GM19395 (cell line): ENCODE results near the gene KRT12.

Experiments
- ATAC-seq: cut with Tn5 transposase; IDR thresholded peaks from one replicate; pipeline ENCODE4 v1.9.1; 2021; ENCODE audit warnings: mild to moderate bottlenecking, moderate library complexity; ENCODE audit not compliant: unreplicated experiment

The KRT12 gene

DNA sequence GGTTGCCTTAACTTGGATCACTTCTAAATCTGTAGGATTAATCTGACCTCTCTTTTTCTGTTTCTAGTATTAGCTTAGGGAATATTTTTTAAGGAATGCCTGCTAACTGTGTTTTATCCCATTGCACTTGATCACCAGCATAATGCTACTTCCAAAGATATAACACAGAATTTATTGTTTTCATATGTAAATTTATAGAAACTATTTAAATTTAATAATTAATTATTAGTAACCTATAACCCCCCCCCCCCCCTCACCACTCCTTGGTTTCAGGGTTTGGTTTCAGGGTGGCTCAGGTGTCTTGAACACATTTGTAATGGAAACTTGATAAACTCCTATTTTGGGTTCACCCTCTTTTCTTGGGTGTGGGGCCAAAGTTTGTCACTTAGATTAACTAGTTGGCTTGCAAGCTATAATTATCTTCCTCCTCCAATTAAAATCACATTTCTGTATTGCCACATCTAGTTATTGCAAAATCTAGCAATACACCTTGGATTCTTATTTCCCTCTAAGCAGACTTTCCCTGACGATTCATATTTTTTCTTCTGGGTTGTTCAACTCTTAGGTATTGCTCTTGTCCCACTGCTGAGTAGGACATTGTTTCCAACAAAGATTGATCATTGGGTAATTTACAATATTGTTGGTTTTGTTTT is 18.3 kb downstream of the KRT12 start:
- ATAC-seq: no peak

DNA sequence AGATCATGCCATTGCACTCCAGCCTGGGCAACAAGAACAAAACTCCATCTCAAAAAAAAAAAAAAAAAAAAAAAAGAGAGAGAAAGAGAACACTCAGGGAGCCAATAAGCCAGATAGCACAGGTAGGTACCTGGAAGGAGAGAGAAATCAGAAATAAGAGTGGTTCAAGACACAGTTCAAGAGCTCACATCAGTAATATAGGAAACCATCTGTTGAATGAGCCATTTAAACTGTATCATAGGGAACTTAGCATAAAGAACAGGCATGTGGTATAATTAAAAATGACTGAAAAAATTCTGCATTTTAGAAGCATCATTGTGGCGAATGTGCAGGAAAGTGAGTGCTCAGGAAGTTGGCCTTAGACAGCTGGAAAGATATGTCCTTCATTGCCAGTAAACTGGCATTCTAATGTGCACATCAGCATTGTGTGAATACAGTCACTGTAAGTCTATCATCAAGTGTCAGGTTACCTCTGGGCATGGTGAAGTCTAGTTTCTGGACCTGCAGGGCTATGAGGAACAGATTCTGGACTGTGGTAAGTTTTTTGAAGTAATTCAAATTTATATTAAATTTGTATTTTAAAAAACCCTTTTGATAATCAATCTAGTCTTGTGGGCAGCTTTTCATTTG is 20.4 kb downstream of the KRT12 start:
- ATAC-seq: no peak

DNA sequence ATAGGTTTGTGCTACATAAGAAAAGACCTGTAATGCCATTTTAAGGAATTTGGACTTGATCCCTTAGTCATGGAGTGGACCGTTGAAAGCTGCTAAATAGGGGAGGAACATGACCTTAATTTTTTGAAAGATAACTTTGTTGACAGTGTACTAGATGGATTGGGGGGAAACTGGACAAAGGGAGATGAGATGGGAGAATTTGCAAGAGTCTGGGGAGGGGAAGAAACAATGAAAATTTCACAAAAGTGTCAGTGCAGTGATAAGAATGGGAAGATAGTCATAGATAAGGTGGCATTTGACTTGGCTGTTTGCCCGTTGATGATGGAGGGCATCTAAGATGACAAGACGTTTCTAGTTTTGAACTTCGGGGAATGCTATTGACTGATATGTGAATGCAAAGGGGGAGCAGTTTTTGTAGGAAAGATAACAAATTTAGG is 22.3 kb downstream of the KRT12 start:
- no peak for ATAC-seq

DNA sequence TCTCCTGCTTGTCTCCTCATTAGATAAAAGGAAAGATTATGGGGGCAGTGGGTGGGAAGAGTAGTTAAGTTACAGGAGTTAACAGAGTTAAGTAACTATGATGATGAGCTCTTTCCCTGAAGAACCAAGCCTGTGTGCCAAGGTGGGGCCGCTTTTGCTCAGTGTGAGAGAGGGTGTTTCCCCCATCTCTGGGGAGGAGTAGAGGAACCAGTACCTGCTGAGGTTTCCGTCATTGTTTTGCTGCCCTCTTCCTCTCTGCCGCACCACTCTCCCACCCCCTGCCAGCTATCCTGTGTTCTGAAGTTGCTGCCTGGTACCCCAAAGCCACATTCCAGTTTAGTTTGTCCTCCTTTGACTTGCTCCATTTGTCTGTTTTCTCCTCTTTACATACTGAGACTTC is 23.8 kb downstream of the KRT12 start:
- ATAC-seq: no peak

DNA sequence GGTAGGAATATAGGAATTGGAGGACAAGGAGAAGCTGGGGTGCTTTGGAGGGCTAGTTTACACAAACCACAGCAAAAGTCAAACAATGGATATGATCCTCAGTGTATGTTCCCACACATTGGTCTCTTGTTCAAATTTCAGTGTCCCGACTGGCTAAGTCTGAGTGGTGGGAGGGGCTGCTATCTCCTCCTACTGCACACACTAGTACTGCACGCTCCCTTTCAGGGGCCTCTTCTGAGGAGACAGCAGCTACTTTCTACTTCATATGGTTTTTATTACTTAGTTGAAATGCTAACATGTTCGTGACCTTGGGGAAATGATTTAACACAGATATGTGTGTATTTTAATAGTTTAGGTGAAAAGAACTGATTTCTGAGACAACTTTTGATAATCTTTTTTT is 25.8 kb downstream of the KRT12 start:
- no peak for ATAC-seq

DNA sequence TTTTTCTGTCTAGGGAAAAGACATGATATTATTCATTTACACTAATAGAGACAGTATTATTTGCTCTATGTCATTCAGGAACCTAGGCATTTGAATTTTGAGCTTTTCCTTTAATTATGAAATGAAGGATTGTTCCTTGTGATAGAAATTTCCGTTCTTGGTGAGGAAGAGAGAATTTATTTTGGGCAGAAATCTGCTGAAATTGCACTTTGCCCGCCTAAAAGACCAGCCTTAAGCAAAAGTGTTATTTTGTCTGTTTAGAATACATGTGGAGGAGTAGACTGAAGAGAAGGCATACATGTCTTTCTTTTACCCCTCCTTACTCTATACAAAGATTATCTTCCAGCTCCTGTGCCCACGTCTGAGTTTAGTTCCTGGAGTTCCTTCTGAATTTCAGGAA is 27.8 kb downstream of the KRT12 start:
- ATAC-seq: no peak

DNA sequence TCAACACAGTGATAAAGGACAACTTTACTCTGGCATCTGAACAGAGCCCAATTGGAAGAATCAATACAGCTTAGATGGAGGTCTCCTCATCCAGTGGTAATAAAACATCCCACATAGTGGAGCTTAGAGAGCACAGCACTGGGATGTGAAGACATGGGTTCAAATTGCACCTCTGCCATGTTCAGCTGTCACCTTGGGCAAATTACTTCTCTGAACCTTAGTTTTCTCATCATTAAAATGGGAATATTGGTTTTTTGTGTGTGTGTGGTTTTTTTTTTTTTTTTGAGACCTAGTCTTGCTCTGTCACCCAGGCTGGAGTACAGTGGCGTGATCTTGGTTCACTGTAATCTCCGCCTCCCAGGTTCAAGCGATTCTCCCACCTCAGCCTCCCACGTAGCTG is 31.0 kb downstream of the KRT12 start:
- ATAC-seq: no peak

DNA sequence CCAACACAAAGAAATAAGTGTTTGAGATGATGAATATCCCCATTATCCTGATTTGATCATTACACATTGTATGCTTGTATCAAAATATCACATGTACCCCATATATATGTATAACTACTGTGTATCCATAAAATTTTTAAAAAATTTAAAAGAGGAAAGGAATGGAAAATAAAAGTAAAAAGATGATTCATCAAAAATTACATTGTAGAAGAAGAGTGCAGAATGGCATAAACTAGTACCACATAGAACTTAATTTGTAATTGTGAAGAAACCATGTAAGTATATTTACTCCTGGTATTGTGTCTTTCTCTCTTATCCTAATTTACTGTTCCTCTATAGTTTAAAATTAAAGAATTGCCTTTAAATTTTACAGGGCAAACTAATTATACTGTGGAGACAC is 33.1 kb downstream of the KRT12 start:
- no peak for ATAC-seq

DNA sequence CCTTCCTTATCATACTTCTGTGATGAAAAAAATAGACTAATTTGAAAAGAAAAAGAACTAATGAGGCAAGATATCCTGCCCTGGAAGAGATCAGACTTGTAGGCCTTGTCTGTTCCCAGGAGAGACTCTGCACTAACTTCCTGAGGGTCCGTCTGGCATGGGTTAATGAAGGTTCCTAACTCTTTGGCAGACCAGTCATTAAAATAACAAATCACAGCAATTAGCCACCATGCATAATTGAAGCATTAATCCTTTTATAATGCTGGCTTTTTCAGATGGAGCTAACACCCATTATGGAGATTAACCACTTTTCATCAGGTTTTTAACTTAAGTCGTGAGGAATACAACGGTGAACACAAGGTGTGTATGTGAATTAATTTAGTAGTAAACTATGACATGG is 34.2 kb downstream of the KRT12 start:
- ATAC-seq: no peak

DNA sequence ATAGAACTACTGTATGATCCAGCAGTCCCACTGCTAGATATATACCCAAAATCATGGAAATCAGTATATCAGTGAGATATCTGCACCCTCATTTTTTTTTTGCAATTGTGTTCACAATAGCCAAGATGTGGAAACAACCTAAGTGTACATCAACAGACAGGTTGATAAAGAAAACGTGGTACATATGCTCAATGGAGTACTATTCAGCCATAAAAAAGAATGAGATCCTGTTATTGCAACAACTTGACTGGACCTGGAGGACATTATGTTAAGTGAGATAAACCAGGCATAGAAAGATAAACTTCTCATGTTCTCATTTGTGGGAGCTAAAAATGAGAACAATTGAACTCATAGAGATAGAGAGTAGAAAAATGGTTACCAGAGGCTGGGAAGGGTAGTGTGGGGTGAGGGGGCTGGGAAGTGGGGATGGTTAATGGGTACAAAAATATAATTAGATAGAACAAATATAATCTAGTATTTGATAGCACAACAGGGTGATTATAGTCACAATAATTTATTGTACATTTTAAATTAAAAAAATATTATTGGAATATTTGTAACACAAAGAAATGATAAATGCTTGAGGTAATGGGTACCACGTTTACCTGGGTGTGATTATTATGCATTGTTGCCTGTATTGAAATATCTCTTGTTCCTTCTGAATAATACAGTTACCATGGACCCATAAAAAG is 36.8 kb downstream of the KRT12 start:
- no peak for ATAC-seq

DNA sequence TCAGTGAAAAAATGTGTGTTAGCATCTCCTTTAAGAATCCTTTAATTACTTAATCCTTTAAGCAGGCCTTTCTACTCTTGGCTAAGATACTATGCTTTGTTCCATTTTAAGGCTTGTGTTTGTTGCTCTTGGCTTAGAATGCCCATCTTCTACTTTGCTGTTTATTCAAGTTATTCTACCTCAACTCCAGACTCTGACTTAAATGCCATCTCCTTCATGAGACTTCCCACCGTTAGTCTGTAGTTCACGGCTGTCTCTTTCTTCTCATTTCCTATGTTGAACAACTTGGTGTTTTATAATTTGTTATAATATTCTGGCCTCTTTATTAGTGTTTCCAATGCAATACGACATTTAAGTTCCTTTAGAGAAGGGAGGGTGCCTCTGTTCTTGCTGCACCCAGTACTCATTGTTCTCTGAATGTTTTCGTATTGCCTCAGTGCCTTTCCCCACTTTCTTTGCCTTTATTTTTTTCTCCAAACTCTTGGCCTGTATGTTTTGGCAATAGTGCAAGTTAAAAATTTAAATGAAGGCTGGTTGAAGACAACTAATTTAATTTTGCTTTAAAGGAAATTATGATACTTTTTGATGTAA is 38.5 kb downstream of the KRT12 start:
- no peak for ATAC-seq

DNA sequence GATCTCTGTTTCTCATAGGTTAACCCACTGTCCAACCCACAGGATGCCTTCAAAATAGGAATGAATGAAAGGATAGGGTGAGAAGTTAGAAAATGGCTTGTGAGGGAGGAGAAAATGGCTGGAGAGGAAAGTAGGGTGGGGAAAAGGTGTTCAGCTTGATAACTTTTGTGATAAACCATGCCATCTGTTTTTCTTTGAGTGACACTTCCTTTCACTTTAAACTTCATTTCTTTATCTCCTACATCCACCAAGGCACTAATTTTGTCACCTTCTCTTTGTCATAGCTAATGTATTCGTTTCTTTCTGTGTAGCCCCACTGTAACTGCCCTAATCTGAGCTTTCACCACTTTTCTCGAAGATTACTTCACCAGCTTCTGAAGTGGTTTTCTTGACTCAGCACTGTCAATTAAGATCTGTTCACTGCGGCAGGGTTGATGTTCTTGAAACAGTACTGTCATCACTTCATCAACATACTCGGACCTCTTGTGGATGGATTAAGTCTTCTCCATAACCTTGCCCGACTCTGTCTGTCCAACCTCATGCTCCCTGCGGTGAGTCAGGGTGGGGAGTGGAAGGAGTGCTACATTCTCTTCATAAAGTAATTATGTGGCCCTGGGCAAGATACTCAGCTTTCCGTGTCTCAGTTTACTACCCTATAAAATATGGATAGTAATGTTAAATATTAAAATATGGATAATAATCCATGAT is 39.1 kb downstream of the KRT12 start:
- ATAC-seq: no peak

DNA sequence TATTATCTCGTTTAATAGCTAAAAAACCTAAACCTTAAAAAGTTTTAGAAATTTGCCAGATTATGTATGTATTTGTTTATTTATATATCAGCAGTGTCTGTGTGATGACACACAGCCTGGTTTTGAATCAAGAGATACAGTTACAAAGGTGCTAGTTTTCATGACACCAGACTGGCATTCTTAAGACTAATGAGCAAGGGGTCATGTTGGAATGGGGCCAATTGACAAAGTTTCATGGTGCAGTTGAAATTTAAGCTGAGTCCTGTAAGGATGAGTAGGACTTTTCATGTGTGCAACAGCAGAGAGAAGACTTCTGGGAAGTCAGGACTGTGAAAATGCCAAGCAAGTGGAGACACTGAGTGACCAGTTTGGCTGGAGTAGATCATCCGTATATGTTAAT is 41.4 kb downstream of the KRT12 start:
- ATAC-seq: no peak

DNA sequence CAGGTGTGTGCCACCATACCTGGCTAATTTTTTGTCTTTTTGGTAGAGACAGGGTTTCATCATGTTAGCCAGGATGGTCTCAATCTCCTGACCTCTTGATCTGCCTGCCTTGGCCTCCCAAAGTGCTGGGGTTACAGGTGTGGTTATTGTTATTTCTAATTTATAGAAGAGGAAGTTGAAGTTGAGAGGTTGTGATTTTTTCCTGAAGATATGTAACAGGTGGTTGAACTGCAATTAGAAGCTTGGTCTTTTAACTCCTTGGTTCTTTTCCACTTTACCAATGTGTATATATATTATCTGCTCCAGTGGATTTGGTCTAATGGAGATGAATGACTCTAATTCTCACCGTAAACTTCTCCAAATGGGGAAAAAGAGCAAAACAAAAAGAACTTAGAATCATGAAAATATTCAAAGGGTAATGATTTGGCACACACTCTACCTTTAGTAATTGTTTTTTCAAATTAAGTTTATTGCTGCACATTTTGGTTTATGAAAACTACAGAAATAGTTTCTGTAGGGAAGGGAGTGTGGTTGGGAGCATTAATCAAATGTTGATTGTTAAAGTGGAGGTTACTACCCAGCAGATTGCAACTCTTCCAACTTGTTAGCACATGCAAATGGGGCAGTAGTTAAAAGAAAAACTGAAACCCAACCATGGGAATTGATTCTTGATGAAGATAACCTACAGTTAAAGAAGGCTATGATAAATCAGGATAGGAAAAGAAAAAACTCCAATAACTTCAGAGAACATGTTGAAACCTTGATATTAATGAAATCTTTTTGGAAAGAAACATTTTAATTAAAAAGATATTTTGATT is 42.8 kb downstream of the KRT12 start:
- ATAC-seq: no peak

DNA sequence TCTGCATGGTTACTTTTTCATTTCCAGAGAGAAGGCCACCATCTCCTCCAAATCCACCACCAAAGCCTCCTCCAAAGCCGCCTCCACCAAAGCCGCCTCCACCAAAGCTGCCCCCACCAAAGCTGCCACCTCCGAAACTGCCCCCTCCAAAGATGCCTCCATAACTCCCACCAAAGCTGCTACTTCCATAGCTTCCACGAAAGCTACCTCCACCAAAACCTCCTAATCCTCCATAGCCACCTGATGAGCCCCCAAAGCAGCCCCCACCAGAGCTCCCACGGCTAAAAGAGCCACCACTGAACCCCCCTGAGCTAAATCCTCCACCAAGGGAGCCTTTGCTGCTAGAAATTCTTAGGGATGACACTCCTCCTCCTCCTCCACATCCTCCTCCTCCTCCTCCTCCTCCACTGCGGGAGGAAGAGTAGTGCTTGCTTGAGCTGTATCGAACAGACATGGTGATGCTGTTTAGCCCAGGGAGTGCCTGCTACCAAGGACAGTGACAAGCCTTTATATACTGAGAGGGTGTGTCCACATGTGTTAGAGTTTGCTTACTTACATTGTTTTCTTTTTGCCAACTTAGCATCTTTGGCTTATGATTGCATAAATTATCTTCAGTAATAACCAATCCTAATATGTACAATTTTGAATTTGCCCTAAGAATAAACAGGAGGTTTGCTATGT is 44.8 kb downstream of the KRT12 start, which contains the start of gene KRT10:
TSS of gene KRT10 (minus strand) at position 483 of the 681 bp plus-strand sequence. CDS start at position 454, 29 bp downstream.
- ATAC-seq: no peak

DNA sequence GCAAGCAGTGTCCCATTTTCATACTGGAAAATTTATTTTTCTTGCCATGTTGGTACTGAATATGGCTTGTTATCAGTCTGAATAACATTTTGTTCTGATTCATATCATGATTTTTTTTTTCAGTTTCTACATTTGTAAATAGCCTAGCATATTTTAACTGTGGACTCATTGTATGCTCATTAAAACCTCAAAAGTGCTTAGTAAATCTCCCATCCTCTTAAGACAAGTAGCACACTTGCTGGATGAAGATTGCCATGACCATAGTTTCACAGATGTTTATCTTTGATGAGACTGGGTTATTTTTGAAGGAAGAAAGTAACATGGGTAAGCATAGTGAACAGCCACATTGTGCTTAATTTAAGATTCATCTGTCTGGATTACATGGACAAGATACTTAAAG is 45.5 kb downstream of the KRT12 start:
- no peak for ATAC-seq

DNA sequence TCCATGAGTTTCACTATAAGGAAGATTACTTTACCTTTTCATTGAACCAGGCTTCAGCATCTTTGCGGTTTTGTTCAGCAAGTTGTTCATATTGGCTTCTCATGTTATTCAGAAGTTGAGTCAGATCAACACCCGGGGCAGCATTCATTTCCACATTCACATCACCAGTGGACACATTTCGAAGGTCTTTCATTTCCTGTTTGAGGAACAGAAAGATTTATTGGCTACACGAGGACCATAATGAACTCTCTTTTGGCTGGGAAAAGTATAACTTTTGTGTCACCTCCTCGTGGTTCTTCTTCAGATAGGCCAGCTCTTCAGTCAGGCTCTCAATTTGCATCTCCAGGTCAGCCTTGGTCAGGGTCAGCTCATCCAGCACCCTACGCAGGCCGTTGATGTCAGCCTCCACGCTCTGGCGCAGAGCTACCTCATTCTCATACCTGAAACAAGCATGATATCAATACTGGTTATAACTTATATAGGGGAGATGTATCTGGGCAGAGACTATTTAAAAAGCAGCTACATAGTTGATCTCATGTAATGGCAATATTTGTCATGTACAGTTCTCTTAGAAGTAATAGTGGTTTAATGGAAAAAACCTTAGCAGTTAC is 46.7 kb downstream of the KRT12 start:
- ATAC-seq: no peak

DNA sequence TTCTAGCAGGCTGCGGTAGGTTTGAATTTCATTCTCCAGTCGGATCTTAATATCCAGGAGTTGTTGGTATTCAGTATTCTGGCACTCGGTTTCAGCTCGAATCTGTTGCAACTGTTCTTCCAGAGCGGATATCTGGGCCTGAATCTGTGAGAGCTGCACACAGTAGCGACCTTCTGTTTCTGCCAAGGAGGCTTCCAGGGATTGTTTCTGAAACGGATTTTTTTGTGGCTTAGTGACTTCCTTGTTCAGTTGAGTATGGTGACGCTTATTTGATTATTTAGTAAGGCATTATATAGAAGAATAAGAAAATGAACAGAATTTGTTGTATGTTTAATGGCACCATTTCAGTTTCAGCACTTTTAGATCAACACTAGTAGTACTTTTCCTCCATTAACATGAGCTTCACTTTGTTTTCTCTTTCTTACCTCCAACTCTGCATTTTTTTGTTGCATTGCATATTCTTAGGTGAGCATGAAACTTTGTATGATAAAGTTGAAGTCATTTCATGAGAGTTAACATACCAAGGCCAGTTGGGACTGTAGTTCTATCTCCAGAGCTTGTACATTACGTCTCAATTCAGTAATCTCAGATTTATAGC is 47.4 kb downstream of the KRT12 start:
- ATAC-seq: no peak
